ENCODE data around the gene LIMCH1.

DNA sequence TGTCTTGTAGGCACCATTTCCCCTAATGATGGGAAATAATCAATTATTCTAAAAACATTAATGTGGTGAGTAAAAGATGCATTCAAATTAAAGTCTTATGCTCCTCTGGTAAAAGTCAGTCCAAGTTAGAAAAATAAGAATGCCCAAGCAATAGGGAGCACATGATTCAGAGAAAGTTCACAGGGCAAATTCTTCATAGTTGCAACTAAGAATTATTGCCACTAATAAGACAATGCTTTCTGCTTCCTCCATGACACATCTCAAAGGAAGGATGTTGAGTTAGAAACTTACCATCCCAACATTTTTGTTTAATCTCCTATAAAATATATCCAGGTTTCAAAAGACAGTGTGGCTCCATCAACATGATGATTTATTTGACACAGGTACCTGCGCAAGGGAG, 184.2 kb downstream of the LIMCH1 start:
- no peak for TF ChIP-seq POLR2AphosphoS5 (IDR thresholded peaks at IDR 0.05)
- TF ChIP-seq POLR2A (IDR thresholded peaks at IDR 0.05) = no peak
- no peak for TF ChIP-seq CTCF (IDR thresholded peaks at IDR 0.05 in 8 of 11, conservative IDR thresholded peaks at IDR 0.05 in 3 of 11)
